Measurements from ENCODE around the gene SLC2A2.

SLC2A2 gene

DNA sequence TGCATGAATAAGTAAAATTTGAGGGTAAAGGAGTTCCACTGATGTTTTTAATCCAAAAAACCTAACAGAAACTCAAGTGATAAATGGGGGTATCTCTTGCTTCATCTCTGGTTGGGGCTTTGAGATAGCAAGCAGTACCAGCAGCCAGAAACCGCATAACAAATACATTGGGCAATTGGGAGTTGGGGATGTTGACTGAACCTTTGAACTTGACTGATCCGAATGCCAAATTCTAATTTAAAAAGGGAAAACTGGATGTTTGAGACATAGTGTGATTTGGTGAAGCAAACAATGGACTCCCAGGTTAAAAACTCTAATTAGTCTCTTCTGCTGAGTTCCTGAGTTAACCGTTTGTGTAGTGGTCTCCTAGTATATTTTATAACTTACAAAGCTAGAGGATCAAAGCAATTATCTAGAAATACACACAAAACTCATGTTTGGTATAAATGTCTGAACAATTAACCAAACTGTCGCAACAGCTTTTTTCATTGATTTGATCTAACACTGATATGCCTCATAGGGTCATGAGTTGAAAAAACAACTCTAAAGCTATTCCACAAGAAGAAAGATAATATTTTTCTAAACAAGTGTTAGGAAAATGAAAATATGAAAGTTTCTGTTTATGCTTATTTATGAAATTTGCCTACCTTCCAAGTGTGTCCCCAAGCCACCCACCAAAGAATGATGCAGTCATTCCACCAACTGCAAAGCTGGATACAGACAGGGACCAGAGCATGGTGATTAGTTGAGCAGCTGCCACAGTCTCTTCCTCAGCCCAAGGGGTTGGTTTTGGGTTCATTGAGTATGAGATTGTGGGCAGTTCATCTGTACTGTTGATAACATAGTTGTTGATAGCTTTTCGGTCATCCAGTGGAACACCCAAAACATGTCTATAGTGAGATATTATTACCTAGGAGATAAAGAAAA is 12.4 kb downstream of the SLC2A2 start:
- TF ChIP-seq TAF1 (IDR thresholded peaks at IDR 0.05; ENCODE audit: borderline replicate concordance, insufficient read depth, low read length) (no peak), POLR2AphosphoS5 (IDR thresholded peaks at IDR 0.05; ENCODE audit: low read depth, low read length) (no peak)
- TF ChIP-seq, protein P1, sequence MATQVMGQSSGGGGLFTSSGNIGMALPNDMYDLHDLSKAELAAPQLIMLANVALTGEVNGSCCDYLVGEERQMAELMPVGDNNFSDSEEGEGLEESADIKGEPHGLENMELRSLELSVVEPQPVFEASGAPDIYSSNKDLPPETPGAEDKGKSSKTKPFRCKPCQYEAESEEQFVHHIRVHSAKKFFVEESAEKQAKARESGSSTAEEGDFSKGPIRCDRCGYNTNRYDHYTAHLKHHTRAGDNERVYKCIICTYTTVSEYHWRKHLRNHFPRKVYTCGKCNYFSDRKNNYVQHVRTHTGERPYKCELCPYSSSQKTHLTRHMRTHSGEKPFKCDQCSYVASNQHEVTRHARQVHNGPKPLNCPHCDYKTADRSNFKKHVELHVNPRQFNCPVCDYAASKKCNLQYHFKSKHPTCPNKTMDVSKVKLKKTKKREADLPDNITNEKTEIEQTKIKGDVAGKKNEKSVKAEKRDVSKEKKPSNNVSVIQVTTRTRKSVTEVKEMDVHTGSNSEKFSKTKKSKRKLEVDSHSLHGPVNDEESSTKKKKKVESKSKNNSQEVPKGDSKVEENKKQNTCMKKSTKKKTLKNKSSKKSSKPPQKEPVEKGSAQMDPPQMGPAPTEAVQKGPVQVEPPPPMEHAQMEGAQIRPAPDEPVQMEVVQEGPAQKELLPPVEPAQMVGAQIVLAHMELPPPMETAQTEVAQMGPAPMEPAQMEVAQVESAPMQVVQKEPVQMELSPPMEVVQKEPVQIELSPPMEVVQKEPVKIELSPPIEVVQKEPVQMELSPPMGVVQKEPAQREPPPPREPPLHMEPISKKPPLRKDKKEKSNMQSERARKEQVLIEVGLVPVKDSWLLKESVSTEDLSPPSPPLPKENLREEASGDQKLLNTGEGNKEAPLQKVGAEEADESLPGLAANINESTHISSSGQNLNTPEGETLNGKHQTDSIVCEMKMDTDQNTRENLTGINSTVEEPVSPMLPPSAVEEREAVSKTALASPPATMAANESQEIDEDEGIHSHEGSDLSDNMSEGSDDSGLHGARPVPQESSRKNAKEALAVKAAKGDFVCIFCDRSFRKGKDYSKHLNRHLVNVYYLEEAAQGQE (IDR thresholded peaks at IDR 0.05; ENCODE audit: insufficient read depth in 1 of 2, low read depth in 2 of 2, low read length in 2 of 2), result no peak

DNA sequence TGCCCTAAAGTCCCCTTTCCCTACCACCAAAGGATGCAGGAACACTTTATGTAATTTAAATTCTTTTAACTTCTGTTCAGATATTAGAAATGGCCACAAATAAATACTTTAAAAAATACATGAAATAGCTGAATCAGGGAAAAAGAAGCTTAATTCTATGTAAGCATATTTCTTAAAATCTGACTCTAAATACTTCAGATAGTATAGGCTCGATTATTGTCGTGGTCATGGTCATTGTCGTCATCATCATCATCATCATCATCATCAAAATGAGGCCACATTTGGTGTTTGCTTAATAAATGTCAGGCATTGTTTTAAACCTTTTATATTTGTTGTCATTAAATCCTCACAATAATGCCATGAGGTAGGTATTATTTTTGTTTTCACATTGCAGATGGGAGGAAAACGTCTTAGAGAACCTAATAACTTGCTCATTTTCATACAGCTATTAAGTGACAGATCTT is 14.6 kb downstream of the SLC2A2 start:
- TF ChIP-seq FOXP2 (optimal IDR thresholded peaks at IDR 0.05; ENCODE audit: borderline replicate concordance, extremely low read depth, extremely low read length, insufficient read depth), result no peak
- TF ChIP-seq POLR2AphosphoS5 (IDR thresholded peaks at IDR 0.05; ENCODE audit: low read depth, low read length), result no peak
- no peak for TF ChIP-seq SIN3A (IDR thresholded peaks at IDR 0.05; ENCODE audit: borderline replicate concordance, insufficient read depth, low read length)
- TF ChIP-seq, protein P1 (IDR thresholded peaks at IDR 0.05; ENCODE audit: insufficient read depth in 1 of 2, low read depth in 2 of 2, low read length in 2 of 2), result no peak
- no peak for TF ChIP-seq TAF1 (IDR thresholded peaks at IDR 0.05; ENCODE audit: borderline replicate concordance, insufficient read depth, low read length)

DNA sequence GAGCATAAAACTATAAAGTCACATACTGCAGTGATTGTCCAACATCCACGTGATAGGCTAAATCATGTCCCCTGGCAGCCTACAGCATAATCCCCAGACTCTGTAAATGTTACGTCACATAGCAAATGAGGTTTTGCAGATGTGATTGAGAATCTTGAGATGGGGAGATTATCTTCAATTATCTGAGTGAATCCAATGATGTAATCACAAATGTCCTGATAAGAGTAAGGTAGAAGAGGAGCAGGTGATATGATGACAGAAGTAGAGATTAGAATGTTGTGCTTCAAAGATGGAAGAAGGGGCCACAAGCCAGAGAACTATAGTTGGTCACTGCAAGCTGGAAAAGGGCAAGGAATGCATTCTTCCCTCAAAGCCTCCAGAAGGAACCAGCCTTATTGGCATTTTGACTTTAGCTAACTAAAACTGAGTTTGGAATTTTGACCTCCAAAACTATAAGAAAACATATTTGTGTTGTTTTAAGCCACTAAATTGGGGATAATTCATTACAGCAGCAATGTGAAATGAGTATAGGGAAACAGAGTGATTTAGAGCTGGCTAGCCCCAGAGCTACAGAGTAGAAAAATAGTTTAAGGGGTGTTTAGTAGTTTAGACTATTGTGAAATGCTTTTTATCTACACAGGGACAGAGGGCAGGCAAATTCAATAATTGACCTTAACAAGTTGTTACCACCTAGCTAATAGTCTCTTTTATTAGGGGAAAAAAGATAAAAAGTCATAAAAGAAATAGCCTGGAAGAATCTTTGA is 15.2 kb downstream of the SLC2A2 start:
- TF ChIP-seq, protein P1 (IDR thresholded peaks at IDR 0.05; ENCODE audit: insufficient read depth in 1 of 2, low read depth in 2 of 2, low read length in 2 of 2), result no peak
- TF ChIP-seq POLR2AphosphoS5 (IDR thresholded peaks at IDR 0.05; ENCODE audit: low read depth, low read length) (no peak), TAF1 (IDR thresholded peaks at IDR 0.05; ENCODE audit: borderline replicate concordance, insufficient read depth, low read length) (no peak), FOXP2 (optimal IDR thresholded peaks at IDR 0.05; ENCODE audit: borderline replicate concordance, extremely low read depth, extremely low read length, insufficient read depth) (no peak), SIN3A (IDR thresholded peaks at IDR 0.05; ENCODE audit: borderline replicate concordance, insufficient read depth, low read length) (no peak)

DNA sequence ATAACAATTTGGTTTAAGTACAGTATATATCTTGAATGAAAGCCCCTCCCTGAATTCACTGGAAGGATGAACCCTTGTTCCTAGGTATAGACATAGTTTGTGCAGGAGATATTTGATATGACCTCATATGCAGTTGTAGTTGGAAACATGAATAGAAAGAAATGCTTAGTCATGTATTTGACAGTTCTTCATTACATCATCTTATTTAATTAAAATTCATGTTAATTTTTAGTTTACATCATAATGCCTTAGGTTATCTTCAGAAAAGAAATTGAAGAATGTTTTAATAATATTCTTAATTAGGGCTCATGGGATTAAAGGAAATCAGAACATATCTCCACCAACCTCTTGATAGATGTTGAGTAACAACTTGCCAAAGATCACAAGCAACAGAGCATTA is 19.2 kb downstream of the SLC2A2 start:
- TF ChIP-seq, protein P1 (IDR thresholded peaks at IDR 0.05; ENCODE audit: insufficient read depth in 1 of 2, low read depth in 2 of 2, low read length in 2 of 2), result no peak
- TF ChIP-seq FOXP2 (optimal IDR thresholded peaks at IDR 0.05; ENCODE audit: borderline replicate concordance, extremely low read depth, extremely low read length, insufficient read depth) (no peak), SIN3A (IDR thresholded peaks at IDR 0.05; ENCODE audit: borderline replicate concordance, insufficient read depth, low read length) (no peak), TAF1 (IDR thresholded peaks at IDR 0.05; ENCODE audit: borderline replicate concordance, insufficient read depth, low read length) (no peak)

All from PFSK-1 (cell line).